ENCODE measurements around the gene COBLL1.
"Not testable (repeated sequence)": the region's sequence is repeated elsewhere in the genome, so short reads cannot be mapped to it uniquely, and the experiment has no call there.

The COBLL1 gene

DNA sequence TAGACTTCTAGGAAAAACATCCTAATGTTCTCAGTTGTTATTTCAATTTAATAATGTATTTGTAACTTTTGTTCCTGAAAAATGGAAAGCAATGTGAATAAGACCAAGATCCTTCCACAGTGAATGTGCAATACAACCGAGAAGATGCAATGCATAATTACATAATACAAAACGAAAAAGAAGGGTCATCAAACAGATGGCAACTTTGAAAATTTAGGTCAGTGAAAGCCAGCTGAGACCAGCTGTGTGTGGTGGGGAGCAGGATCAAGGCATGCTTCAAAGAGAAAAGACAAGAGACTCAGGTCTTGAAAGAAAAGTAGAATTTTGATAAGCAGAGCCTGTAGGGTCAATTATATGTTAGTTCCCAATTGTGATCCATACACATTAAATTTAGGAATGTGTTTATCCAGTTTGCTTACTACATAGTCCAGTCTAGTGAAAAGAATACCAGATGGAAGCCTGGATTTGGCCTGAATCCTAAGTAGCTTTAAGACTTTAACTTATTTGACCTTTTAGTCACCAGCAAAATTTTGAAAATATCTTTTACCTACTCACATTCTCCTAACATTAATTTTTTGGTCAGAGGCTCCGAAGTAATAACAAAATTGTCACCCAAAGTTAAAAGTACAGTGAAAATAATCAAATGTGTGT is 93.7 kb downstream of the COBLL1 start:
- peak; percentile 71 for FAIRE-seq

DNA sequence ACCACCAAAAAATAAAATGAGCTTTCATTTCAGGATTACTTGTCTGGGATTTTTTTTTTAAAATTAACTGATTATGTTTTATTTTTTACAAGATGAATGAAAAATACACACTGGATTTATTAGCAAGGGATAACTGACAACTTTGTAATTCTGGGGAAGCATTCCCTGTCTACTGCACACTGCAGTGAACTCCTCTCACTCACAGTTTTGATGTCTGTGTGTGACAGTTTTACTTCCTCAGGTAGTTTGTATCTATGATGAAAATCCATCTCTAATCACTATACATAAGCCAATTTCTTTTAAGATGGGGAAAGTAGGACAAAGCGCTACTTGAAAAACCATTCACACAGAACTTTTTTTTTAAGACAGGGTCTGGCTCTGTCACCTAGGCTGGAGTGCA is 94.5 kb downstream of the COBLL1 start:
- no peak for FAIRE-seq

DNA sequence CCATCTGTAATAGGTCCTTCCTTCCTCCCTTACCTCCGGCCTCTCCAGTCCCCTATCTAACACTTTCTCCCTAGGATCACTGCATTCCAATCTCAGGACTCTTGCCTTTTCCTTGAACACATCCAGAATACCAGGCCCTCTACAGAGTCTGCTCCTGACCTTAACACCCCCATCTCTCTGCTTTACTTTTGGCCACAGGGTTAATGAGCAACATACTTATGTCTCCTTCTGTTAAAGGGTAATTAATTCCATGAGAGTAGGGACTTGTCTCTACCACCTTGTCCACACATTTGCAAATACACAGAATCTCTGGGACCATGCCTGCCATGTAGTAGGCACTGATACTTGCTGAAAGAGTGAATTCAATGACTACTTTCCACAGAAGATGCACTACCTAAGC is 94.9 kb downstream of the COBLL1 start:
- no peak for FAIRE-seq

DNA sequence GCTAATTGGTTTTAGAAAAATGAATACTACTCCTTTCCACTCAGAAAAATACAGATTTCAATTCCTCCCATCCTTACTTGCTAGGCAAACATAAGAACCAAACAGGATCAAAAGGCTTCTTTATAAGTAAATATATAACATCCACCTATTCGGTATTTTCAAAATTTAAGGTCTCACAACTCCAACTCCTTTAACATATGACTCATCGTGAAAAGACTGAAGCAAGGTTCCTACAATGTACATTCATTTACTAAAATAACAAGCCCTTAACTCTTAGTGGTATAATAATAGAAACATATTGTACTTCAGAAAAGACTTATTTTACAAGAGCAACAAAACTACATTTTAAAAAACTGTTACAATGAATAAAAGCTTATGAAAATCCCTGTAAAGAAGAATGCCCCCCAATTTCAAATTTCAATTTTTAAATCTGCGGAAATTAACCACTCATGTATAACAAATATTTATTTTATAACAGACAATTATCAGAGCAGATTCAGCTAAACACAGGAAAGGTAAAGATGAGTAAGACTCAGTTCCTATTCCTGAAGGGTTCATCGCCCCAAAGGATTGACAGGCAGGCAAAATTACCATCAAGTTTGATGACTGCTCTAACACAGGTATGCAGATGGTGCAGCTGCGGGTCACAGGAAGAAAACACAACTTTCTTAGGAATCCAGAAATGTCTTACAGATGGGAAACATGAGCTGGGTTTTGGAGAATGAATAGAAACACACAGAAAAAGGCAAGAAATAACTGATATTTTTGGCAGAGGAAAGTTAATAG is 96.4 kb downstream of the COBLL1 start:
- FAIRE-seq, result peak; percentile 90

DNA sequence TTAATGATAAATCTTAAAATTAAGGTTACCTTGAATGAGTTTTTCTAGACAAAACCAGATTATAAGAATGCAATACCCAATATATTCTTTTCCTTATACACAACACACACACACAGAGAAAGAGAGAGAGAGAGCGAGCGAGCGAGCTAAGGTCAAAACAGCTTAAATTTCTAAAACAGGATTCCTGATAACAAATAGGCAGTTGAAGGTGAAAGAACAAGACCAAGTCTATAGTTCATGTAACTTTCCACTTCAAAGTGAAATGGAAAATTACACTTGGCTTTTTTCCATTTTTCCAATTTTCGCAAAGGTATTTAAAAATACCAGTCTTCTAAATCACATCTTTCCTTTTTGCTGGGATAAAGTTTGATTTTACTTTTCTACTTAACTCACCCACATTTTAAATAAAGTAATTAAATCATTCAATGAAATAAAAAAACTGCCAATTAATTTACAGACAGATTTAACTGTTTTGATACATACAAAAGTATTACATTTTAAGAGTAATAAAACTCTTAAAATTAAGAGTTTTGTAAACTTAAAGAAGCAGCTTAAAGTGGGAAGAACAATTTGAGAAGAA is 98.8 kb downstream of the COBLL1 start:
- FAIRE-seq, result peak; percentile 47

DNA sequence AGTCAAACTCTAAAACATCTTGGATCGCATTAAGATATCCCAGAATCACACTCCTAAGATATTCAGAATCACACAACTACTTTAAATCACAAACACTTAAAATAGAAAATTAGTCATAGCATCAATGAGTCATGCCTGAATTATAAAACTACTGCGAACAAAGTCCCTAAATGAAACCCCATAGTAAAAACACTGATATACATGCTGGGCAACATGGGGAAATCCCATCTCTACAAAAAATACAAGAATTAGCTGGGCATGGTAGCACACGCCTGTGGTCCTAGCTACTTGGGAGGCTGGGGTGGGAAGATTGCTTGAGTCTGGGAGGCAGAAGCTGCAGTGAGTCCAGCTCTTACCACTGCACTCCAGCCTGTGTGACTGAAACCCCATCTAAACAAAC is 101.7 kb downstream of the COBLL1 start:
- FAIRE-seq, result no peak

DNA sequence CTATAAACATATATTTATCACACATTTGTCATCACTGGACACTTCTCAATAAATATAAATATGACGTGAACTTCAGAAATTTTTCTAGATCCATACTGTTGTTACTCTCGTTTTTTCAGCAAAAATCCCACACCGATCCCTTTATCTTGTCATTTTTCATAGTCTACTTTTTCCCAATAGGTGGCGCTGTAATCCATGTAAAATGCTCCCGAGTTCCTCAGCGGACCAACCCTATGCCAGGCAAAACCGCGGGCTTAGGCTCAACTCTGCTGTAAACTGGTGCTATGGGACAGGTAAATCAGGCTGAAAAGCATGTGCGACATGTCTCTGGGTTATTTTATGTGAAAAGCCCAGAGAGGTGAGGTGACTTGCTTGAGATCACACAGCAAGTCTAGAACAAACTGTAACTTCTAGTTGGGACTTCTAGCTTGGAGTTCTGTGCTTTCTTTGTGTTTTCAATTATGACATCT is 104.0 kb downstream of the COBLL1 start:
- peak; percentile 96 for FAIRE-seq

DNA sequence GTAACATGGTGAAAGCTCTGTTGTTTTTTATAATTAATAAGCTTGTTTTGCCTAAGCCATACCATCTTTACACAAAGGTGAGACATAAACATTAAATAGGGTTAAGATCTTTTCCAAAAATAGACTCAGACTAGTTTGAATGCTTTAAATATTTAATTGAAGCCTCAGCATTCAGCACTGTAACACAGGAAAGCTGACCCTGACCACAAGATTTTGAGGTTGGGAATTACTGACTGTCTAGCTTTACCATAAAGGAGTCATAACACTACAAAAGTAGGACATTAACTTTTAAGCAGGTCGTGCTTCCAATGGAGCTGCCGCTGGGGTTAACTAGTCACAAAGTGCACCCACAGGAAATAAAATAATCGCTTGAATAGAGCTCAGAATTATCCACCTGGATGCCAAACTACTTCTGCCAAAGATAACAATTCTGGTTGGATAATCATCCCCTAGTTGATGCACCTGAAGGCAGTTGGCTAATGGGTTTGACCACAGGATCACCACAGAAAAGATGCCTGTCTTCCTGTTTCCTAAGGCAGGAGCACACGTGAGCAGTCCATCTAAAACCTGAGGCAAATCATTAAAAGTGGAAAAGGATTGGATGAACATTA is 106.2 kb downstream of the COBLL1 start:
- FAIRE-seq, result peak; percentile 17

DNA sequence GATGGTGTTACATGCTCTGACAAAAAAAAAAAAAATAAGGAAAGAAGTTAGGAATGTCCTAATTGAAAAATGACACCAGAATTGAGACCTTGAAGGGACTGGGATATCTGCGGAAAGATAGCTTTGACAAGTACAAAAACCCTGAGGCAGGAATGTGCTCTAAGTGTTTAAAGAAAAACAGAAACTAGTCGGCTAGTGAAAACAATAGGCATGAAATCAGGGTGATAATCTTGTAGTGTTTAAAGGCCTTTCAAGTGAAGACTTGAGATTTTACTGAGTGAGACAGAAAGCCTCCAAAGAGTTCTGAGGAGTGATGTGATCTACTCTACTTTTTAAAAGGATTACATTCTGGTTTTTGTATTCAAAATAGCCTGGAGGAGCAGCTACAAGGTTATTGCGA is 107.4 kb downstream of the COBLL1 start:
- FAIRE-seq, result no peak

DNA sequence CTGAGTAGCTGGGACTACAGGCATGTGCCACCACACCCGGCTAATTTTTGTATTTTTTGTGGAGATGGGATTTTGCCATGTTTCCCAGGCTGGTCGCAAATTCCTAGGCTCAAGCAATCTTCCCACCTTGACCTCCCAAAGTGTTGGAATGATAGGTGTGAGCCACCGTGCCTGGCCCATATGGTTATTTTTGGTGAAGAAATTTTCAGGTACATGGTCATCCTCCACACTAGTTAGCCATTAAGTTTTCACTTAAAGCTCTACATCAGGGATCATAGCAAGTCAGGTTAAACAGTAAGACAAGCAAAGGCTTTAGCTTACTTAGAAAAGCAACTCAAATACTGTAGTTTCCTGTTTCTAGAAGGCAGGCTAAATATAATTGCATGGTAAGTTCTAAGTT is 116.1 kb downstream of the COBLL1 start:
- no peak for FAIRE-seq

DNA sequence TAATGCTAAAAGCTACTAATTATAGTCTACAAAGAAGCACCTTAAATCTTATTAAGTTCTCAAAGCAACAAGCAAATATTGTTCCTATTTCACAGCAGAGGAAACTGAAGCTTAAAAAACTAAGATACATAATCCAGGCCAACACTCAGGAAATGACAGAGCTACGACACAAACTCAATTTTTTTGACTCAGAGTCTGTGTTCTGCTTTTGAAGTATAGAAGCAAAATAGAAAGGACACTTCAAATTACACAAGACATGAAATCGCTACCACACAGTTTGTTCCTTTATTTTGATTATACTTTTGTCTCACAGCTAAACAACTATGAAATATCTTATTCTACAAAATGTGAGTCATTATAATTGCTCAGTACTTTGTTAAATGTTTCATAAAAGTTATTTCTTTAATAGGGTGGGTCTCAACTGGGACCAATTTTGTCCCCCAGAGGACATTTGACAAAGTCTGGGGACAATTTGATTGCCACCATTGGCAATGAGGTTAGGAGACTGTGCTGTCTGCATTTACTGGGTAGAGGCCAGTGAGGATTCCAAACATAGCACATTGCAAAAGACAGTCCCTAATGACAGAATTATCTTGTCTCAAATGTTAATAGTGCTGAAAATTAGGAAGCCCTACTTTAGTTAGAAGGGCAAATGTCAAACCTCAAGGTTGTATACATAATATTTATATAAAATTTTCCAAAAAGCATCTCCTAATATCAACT is 118.8 kb downstream of the COBLL1 start:
- FAIRE-seq, result no peak

DNA sequence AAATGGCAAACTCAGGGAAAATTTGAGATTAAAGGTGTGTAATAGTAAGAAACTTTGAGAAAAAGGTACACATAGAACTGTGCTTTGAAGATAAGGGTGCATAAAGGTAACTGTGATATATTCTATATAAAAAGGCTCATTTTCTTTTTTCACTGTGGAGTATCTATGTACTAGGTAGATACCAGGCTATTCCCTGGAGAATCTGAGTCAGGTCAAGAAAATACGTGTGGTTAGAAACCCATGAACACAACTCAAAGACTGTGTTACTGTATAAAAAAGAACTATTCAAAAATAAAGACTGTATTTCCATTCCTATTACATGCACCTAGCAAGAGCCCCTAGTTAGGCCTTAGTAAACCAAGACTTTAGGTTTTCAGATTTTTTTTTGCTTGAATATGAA is 120.2 kb downstream of the COBLL1 start:
- no peak for FAIRE-seq

DNA sequence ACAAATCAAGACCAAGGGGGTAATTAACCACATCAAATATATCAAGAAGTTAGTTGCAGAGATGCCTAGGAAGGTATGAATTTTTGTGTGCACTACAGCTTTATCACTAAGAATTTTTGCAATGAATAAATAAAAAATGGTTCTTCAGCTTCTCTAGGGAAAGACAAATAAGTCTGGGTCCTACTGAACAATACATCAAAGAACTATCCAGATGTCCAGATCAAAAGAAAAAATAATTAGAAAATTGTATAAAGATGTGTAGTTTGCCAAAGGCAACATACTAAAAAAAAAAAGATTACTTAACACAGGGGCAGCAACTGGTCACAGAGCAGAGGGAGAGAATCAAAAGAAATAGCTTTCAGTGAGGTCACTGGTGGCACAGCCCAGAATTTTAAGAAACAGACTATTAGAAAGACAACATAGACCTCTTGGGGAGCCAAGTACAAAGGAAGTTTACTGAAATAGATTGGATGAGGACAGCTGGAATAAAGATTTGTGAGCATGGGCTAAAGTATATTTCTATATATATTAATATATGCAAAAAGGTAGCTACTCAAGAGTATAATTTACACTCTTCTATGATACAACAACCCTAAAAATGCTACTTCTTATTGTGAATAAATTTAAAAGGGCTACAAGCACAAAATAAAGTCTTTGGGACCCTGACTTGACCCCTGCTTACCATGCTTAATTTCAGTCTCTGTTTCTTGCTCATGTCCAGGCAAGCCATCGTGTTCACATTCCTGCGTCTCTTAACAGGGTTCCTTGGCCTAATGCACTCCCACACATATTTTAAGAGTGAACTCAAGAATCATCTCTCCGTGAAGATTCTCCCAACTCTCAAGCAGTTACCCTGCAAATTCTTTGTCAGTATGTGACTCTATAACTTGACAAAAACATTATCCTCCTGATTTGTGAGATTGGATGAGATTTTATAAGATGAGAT is 121.4 kb downstream of the COBLL1 start:
- peak; percentile 77 for FAIRE-seq

DNA sequence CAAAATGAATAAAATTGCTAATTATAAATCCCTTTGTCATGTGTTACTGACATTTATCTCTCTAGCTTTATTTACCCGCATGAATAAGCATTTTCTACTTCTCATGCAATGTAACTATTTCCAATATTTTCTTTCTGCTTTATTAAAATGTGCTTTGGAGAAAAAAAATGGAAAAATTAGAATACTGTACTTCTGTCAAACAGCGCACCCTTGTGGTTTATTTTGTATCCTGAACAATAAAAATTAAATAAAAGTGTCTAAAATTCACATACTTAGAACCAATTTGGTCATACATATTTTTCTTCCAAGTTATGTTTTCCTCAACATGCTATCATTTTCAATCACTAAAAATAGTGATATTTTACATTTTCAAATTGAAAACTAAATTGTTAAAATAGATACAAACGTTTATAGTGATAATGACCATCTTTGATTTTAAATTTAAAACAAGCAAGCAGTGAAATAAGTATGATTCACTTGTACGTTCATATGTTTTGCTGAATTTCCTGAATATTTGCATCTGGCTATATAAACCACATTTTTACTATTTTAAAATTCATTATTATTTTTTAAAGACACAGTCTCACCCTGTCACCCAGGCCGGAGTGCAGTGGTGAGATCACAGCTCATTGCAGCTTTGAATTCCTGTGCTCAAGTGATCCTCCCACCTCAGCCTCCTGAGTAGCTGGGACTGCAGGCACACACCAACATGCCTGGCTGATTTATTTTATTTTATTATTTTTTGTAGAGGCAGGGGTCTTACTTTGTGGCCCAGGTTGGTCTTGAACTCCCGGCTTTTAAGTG is 124.4 kb downstream of the COBLL1 start:
- FAIRE-seq, result peak; percentile 98

DNA sequence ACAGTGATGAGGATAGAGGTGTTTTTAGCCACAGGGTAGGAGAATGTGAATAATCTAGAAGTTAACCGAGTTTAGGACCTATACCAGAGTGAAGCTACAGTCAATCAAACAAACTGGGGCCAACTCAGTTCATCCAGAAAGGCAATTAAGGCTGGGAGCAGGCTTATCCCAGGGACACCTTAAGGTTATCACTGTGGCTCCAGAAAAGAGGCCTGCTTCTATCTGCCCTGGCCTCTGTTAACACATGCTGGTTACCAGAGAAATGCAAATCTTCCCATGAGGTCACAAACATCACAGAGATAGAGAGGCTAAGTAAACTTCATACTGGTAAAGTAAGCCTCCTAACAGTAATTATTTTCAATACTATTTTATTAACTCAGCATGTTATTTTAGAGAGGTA is 127.2 kb downstream of the COBLL1 start:
- FAIRE-seq, result no peak

DNA sequence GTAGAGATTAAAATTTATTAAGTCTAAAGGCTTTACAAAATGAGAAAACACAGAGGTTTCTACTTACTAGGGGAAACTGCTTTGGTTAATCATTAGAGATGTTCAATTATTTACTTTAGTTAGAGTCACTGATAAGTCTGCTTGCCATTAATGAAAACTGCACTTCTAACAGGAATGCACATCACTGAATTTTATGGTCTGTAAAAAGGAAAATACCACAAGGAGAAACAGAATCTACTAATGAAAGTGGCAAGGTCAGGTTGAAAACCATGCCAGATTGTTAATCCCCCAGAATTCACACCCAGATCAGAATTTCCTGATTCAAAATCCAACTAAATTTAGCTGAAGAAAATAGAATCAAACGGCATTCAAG is 129.9 kb downstream of the COBLL1 start:
- FAIRE-seq, result peak; percentile 100

DNA sequence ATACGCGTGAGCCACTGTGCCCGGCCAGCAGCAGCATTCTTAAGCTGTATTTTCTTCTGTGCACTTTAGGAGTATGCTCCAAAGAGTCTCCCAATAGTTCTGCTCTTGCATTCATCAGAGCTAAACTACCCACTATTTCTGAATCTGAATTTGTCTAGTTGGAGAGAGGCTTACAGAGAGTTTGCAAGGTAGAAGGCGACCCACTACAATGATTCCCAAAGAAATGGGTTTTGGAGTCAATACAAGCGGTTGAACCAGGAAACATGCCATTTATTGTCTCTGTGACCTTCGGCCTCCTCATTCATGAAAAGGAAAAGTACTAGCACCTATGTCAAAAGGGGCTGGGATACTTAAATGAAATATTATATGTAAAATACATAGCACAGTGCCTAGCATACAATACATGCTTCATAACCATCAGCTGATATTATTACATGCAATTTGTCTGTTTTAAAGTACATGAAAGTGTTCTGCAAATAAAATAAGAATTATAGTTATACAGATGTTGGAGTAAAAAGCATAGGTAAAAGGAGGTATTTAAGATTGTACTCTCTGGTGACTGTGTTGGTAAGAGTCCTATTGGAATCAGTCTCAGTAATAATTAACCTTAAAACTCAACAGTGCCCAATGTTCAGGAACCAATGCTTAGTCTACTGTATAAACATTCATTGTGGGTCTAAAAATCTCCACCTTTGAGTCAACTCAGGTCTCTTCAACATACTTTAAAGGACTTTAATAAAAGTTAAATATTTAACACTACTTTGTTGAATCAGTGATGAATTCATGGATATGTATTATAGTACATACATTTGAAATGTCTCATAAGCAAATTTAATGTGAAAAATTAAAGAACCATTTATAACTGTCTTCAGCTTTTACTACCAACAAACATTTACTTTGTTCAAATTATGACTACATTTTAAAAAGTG is 130.5 kb downstream of the COBLL1 start:
- no peak for FAIRE-seq

DNA sequence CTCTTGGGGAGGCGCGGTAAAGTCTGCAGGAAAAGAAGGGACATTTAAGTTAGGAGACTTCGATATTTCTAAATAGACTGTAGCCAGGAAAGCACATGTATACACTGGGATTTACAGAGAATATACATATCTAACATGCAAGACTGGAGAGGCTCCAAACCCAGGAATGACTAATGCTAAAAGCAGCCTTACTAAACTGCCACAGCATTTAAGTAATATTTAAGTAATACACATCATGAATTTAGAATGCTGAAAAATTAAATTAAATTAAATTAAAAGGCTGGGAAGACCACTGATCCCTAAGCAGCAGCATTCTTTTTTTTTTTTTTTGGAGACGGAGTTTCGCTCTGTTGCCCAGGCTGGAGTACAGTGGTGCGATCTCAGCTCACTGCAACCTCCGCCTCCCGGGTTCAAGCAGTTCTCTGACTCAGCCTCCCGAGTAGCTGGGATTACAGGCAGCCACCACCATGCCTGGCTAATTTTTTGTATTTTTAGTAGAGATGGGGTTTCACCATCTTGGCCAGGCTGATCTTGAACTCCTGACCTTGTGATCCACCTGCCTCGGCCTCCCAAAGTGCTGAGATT is 131.3 kb downstream of the COBLL1 start:
- not testable (repeated sequence) for FAIRE-seq

DNA sequence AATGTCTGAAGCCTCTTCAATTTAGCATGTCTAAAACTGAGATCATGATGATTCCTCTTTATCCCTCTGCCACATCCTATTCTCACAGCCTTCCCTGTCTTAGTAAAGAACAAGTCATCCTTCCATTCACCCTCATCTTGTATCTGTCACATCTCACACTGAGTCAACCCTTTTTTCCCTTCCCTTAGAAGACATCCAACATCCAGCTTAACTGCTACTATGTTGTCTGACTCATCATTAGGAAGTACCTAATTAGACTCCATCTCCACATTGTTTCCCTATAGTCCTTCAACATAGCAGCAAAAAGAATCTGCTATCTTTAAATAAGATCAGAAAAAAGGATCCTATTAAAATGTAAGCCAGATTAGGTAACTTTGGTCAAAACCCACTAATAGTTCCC is 135.1 kb downstream of the COBLL1 start:
- no peak for FAIRE-seq

Measured in islet of Langerhans (tissue), 1 donor.